ENCODE results near the gene FARS2. TPM values are rescaled to one million over a fixed set of nuclear protein-coding genes. Genes with fewer than 3 reads are reported as not detected.

Gene FARS2
- 34.9 TPM for total RNA-seq

GRCh38 chr6:5260661-5261544, at the start of gene FARS2, which contains the start of gene LYRM4:
TSS of gene FARS2 (plus strand) at chr6:5261513.
TSS of gene LYRM4 (minus strand) at chr6:5260950. CDS start at chr6:5260733, 217 bp downstream.

Other genes with a start within 250 kb of the FARS2 start
- gene PPP1R3G, start 176.2 kb upstream of the FARS2 start, total RNA-seq: 5.0 TPM
- 19.3 TPM for gene LYRM4, start 563 bp upstream of the FARS2 start, total RNA-seq

All from metanephros (tissue), 1 donor.